HepG2 (cell line): Measurements from ENCODE around the gene RNF17. TPM values are rescaled to one million over a fixed set of nuclear protein-coding genes. Genes with fewer than 3 reads are reported as not detected.

Experiments
- CC2D1A ChIP-seq: sonication (generic); formaldehyde crosslinking; IDR thresholded peaks from 2 replicates; pipeline ENCODE4 v1.8.1; 2023; ENCODE audit warnings: mild to moderate bottlenecking, missing genetic modification reagents
- CHD4 ChIP-seq: fragments of 200-600 bp; sonication (generic); IDR thresholded peaks from 2 replicates; pipeline ENCODE4 v1.7.0; 2017; ENCODE audit warnings: mild to moderate bottlenecking, low read length, borderline replicate concordance
- DMAP1 ChIP-seq: IDR thresholded peaks from 2 replicates; pipeline ENCODE4 v1.6.1; 2016
- FOXA1 ChIP-seq, 2 experiments: fragments of 450-650 bp in 1 of 2; sonication (generic) in 1 of 2; formaldehyde crosslinking in 1 of 2; IDR thresholded peaks; 2 replicates each; pipeline versions ENCODE4 v1.4.0 to v1.6.1; 2016 to 2020; ENCODE audit warnings: missing genetic modification reagents in 1 of 2
- FOXC1 ChIP-seq: sonication (generic); formaldehyde crosslinking; IDR thresholded peaks from 2 replicates; pipeline ENCODE4 v1.8.0; 2022; ENCODE audit warnings: mild to moderate bottlenecking, missing genetic modification reagents, borderline replicate concordance
- HIVEP1 ChIP-seq: sonication (generic); formaldehyde crosslinking; IDR thresholded peaks from 2 replicates; pipeline ENCODE4 v1.4.0; 2020; ENCODE audit warnings: mild to moderate bottlenecking, missing genetic modification reagents
- LCORL ChIP-seq, 2 experiments: fragments of 450-650 bp in 1 of 2; sonication (generic) in 1 of 2; formaldehyde crosslinking in 1 of 2; IDR thresholded peaks; 2 replicates each; pipeline versions ENCODE4 v1.5.0 to v1.6.1; 2017 to 2020; ENCODE audit warnings: antibody characterized with exemption in 1 of 2, missing genetic modification reagents in 1 of 2
- RBAK ChIP-seq: sonication (generic); formaldehyde crosslinking; IDR thresholded peaks from 2 replicates; pipeline ENCODE4 v1.5.1; 2020; ENCODE audit warnings: mild to moderate bottlenecking, missing genetic modification reagents
- RELA ChIP-seq: sonication (generic); formaldehyde crosslinking; IDR thresholded peaks from 2 replicates; pipeline ENCODE4 v1.4.0; 2020; ENCODE audit warnings: missing genetic modification reagents
- THAP7 ChIP-seq: sonication (generic); formaldehyde crosslinking; IDR thresholded peaks from 2 replicates; pipeline ENCODE4 v1.8.1; 2023; ENCODE audit warnings: mild to moderate bottlenecking, missing genetic modification reagents
- XRCC5 ChIP-seq: fragments of 200-400 bp; formaldehyde crosslinking; optimal IDR thresholded peaks from 2 replicates; pipeline ENCODE3; 2017; ENCODE audit warnings: mild to moderate bottlenecking, low read length
- YEATS4 ChIP-seq: sonication (generic); formaldehyde crosslinking; IDR thresholded peaks from 2 replicates; pipeline ENCODE4 v1.4.0; 2020; ENCODE audit warnings: missing genetic modification reagents, borderline replicate concordance
- ZBTB40 ChIP-seq, 2 experiments: fragments of 450-650 bp in 1 of 2; sonication (generic) in 1 of 2; formaldehyde crosslinking in 1 of 2; IDR thresholded peaks; 2 replicates each; pipeline versions ENCODE4 v1.6.1 to v1.8.0; 2016 to 2022; ENCODE audit warnings: antibody characterized with exemption in 1 of 2, mild to moderate bottlenecking in 1 of 2, missing genetic modification reagents in 1 of 2
- ZFP91 ChIP-seq: sonication (generic); formaldehyde crosslinking; IDR thresholded peaks from 2 replicates; pipeline ENCODE4 v1.9.0; 2022; ENCODE audit warnings: missing genetic modification reagents, mild to moderate bottlenecking, borderline replicate concordance
- ZNF678 ChIP-seq: sonication (generic); formaldehyde crosslinking; IDR thresholded peaks from 2 replicates; pipeline ENCODE4 v1.4.0; 2020; ENCODE audit warnings: mild to moderate bottlenecking, missing genetic modification reagents
- ZNF737 ChIP-seq: sonication (generic); formaldehyde crosslinking; IDR thresholded peaks from 2 replicates; pipeline ENCODE4 v1.5.0; 2020; ENCODE audit warnings: missing genetic modification reagents, mild to moderate bottlenecking, borderline replicate concordance
- polyA plus RNA-seq, 8 experiments: library from polyadenylated mRNA; depleted of rRNA in 3 of 8; stranded (reverse) in 7 of 8; unstranded in 1 of 8; fragments of >200 nt; fragmentation: Illumina TruSeq in 4 of 8; extraction: Trizol in 4 of 8; gene quantifications; 2 replicates each; pipeline versions ENCODE4 v1.2.1 to v1.2.3, GENCODE V29; 2011 to 2016; ENCODE audit warnings: low read depth in 4 of 8, missing spikeins in 1 of 8, mixed read lengths in 1 of 8; ENCODE audit not compliant: insufficient read depth in 1 of 8
- total RNA-seq, 5 experiments: library from RNA; depleted of rRNA; stranded (reverse); fragments of >200 nt; fragmentation: Illumina TruSeq; extraction: Trizol; gene quantifications; 2 replicates each; pipeline ENCODE4 v1.2.3, GENCODE V29; 2016; ENCODE audit warnings: low read depth in 1 of 5

The RNF17 gene
- total and polyA plus RNA-seq, 2 of the 13 experiments (the other 11 are each of a cell fraction or from before 2014, with no cell fraction given) = not detected

GRCh38 chr13:24922745-24923591 lies 159.0 kb downstream of the RNF17 start (continued):
- no peak for TF ChIP-seq ZBTB40 (IDR thresholded peaks at IDR 0.05)
- peak; percentile 55 for TF ChIP-seq ZBTB40 (CRISPR knock-in tag; IDR thresholded peaks at IDR 0.05)
- no peak for TF ChIP-seq FOXA1 (IDR thresholded peaks at IDR 0.05)
- TF ChIP-seq FOXA1 (CRISPR knock-in tag; IDR thresholded peaks at IDR 0.05) = no peak
- no peak for TF ChIP-seq RELA
- peak; percentile 58; the same call in 1 of the 2 replicates for TF ChIP-seq FOXC1 (CRISPR knock-in tag)
- TF ChIP-seq CC2D1A = no peak
- TF ChIP-seq XRCC5 = peak; percentile 77
- no peak for TF ChIP-seq RBAK (CRISPR knock-in tag)
- TF ChIP-seq CHD4 = no peak
- TF ChIP-seq THAP7 (CRISPR knock-in tag) = peak; percentile 52; the same call in 1 of the 2 replicates
- TF ChIP-seq DMAP1 (CRISPR knock-in tag) = peak; percentile 74
- no peak for TF ChIP-seq ZNF737 (CRISPR knock-in tag)
- peak; percentile 81; the same call in 1 of the 2 replicates for TF ChIP-seq HIVEP1 (CRISPR knock-in tag)
- no peak for TF ChIP-seq ZNF678 (CRISPR knock-in tag)
- TF ChIP-seq YEATS4 = peak; percentile 82; the same call in 1 of the 2 replicates
- TF ChIP-seq LCORL (IDR thresholded peaks at IDR 0.05) = peak; percentile 57; the same call in 1 of the 2 replicates
- TF ChIP-seq LCORL (CRISPR knock-in tag; IDR thresholded peaks at IDR 0.05) = no peak
- peak; percentile 83 for TF ChIP-seq ZFP91 (CRISPR knock-in tag)
